GM18499 (cell line): ENCODE data around the gene DNM3.
"Not testable (repeated sequence)": the region's sequence is repeated elsewhere in the genome, so short reads cannot be mapped to it uniquely, and the experiment has no call there.

Experiments used
- ATAC-seq: cut with Tn5 transposase; IDR thresholded peaks from one replicate; pipeline ENCODE4 v1.9.1; 2021; ENCODE audit warnings: moderate number of reproducible peaks; ENCODE audit not compliant: insufficient read depth, unreplicated experiment

The DNM3 gene

GRCh38 chr1:172287208-172287607 is 445.9 kb downstream of the DNM3 start:
- no peak for ATAC-seq

GRCh38 chr1:172288581-172288980 is 447.3 kb downstream of the DNM3 start:
- ATAC-seq: no peak

GRCh38 chr1:172289448-172289847 is 448.1 kb downstream of the DNM3 start:
- no peak for ATAC-seq

- ATAC-seq: no peak
Observed at GRCh38 chr1:172292840-172293239, 451.5 kb downstream of the DNM3 start.

GRCh38 chr1:172293429-172293828 is 452.1 kb downstream of the DNM3 start:
- no peak for ATAC-seq

- ATAC-seq: no peak
Observed at GRCh38 chr1:172298141-172298540, 456.8 kb downstream of the DNM3 start.

- ATAC-seq: no peak
Observed at GRCh38 chr1:172298911-172299310, 457.6 kb downstream of the DNM3 start.

GRCh38 chr1:172299515-172299914 is 458.2 kb downstream of the DNM3 start:
- ATAC-seq: no peak

- not testable (repeated sequence) for ATAC-seq
Observed at GRCh38 chr1:172307508-172307907, 466.2 kb downstream of the DNM3 start.

- no peak for ATAC-seq
Observed at GRCh38 chr1:172308142-172308541, 466.8 kb downstream of the DNM3 start.

- ATAC-seq: no peak
Observed at GRCh38 chr1:172308577-172308976, 467.3 kb downstream of the DNM3 start.

GRCh38 chr1:172320733-172321132 is 479.4 kb downstream of the DNM3 start:
- no peak for ATAC-seq

GRCh38 chr1:172321451-172321850 is 480.2 kb downstream of the DNM3 start:
- ATAC-seq: no peak

GRCh38 chr1:172322219-172323061 is 481.1 kb downstream of the DNM3 start:
- no peak for ATAC-seq

- ATAC-seq: no peak
Observed at GRCh38 chr1:172323686-172324085, 482.4 kb downstream of the DNM3 start.

GRCh38 chr1:172324086-172324485 is 482.8 kb downstream of the DNM3 start:
- no peak for ATAC-seq

- no peak for ATAC-seq
Observed at GRCh38 chr1:172324761-172325160, 483.5 kb downstream of the DNM3 start.

- no peak for ATAC-seq
Observed at GRCh38 chr1:172325531-172325930, 484.2 kb downstream of the DNM3 start.

GRCh38 chr1:172326136-172326535 is 484.8 kb downstream of the DNM3 start:
- no peak for ATAC-seq

- no peak for ATAC-seq
Observed at GRCh38 chr1:172328266-172328665, 487.0 kb downstream of the DNM3 start.

- no peak for ATAC-seq
Observed at GRCh38 chr1:172332230-172332629, 490.9 kb downstream of the DNM3 start.

- ATAC-seq: no peak
Observed at GRCh38 chr1:172335377-172335776, 494.1 kb downstream of the DNM3 start.
